GM12891 (cell line): ENCODE measurements around the gene UBE2L5.

Experiments
- POLR2A ChIP-seq: IDR thresholded peaks from 2 replicates; pipeline ENCODE4 v1.6.1; 2011; ENCODE audit warnings: low read depth, low read length, control low read depth
- POLR2AphosphoS5 ChIP-seq: IDR thresholded peaks from 2 replicates; pipeline ENCODE4 v1.6.1; 2011; ENCODE audit warnings: low read depth, low read length, control low read depth
- POU2F2 ChIP-seq: IDR thresholded peaks from 2 replicates; pipeline ENCODE4 v1.6.1; 2011; ENCODE audit warnings: low read depth, mild to moderate bottlenecking, control low read depth, low read length, moderate library complexity
- TAF1 ChIP-seq: IDR thresholded peaks from 2 replicates; pipeline ENCODE4 v1.6.1; 2011; ENCODE audit warnings: low read depth, low read length, control low read depth

GRCh38 chr13:30437177-30437576, 14.9 kb downstream of the UBE2L5 start:
- TF ChIP-seq POLR2AphosphoS5 (no peak), POLR2A (no peak), TAF1 (no peak), POU2F2 (no peak)
